ENCODE data around the gene EPB41L4B.

The EPB41L4B gene

GRCh38 chr9:109269081-109269480, 51.8 kb downstream of the EPB41L4B start:
- DNase-seq, result no peak

GRCh38 chr9:109267555-109267954, 53.3 kb downstream of the EPB41L4B start:
- no peak for DNase-seq

GRCh38 chr9:109264877-109265587, 55.8 kb downstream of the EPB41L4B start:
- DNase-seq, result no peak

GRCh38 chr9:109263358-109263757, 57.5 kb downstream of the EPB41L4B start:
- no peak for DNase-seq

GRCh38 chr9:109258481-109259302, 62.2 kb downstream of the EPB41L4B start:
- no peak for DNase-seq

GRCh38 chr9:109256336-109256735, 64.5 kb downstream of the EPB41L4B start:
- no peak for DNase-seq

- no peak for DNase-seq
Measured at GRCh38 chr9:109255394-109255793, 65.5 kb downstream of the EPB41L4B start.

- DNase-seq, result no peak
Measured at GRCh38 chr9:109254317-109254716, 66.5 kb downstream of the EPB41L4B start.

- DNase-seq, result no peak
Measured at GRCh38 chr9:109253637-109254284, 67.1 kb downstream of the EPB41L4B start.

- no peak for DNase-seq
Measured at GRCh38 chr9:109253241-109253636, 67.6 kb downstream of the EPB41L4B start.

GRCh38 chr9:109252291-109252690, 68.6 kb downstream of the EPB41L4B start:
- DNase-seq, result no peak

GRCh38 chr9:109251776-109252106, 69.1 kb downstream of the EPB41L4B start:
- DNase-seq, result no peak

GRCh38 chr9:109251080-109251775, 69.6 kb downstream of the EPB41L4B start:
- DNase-seq, result no peak

GRCh38 chr9:109250771-109251079, 70.1 kb downstream of the EPB41L4B start:
- DNase-seq, result no peak

GRCh38 chr9:109250311-109250741, 70.5 kb downstream of the EPB41L4B start:
- DNase-seq, result no peak

- DNase-seq, result no peak
Measured at GRCh38 chr9:109249615-109250014, 71.2 kb downstream of the EPB41L4B start.

GRCh38 chr9:109248133-109248581, 72.7 kb downstream of the EPB41L4B start:
- no peak for DNase-seq

- DNase-seq, result no peak
Measured at GRCh38 chr9:109247228-109247627, 73.6 kb downstream of the EPB41L4B start.

GRCh38 chr9:109246533-109246932, 74.3 kb downstream of the EPB41L4B start:
- DNase-seq, result no peak

GRCh38 chr9:109245310-109245897, 75.5 kb downstream of the EPB41L4B start:
- DNase-seq, result no peak

GRCh38 chr9:109244179-109245132, 76.4 kb downstream of the EPB41L4B start:
- DNase-seq, result peak; percentile 77

- DNase-seq, result no peak
Measured at GRCh38 chr9:109242741-109243140, 78.1 kb downstream of the EPB41L4B start.

Measured in stimulated activated CD4-positive, alpha-beta T cell treated with anti-CD3 and anti-CD28 coated beads, Interleukin-15, amount 100 ng/mL, for 24 hours (primary cell).